ENCODE measurements around the gene NKAIN2. TPM values are rescaled to one million over a fixed set of nuclear protein-coding genes. Genes with fewer than 3 reads are reported as not detected.
A peak's percentile ranks its signal among the peaks of the same experiment; 100 is the strongest.

NKAIN2 gene
- total RNA-seq, 1 donor from 2014 or later, result 0.56 TPM

DNA sequence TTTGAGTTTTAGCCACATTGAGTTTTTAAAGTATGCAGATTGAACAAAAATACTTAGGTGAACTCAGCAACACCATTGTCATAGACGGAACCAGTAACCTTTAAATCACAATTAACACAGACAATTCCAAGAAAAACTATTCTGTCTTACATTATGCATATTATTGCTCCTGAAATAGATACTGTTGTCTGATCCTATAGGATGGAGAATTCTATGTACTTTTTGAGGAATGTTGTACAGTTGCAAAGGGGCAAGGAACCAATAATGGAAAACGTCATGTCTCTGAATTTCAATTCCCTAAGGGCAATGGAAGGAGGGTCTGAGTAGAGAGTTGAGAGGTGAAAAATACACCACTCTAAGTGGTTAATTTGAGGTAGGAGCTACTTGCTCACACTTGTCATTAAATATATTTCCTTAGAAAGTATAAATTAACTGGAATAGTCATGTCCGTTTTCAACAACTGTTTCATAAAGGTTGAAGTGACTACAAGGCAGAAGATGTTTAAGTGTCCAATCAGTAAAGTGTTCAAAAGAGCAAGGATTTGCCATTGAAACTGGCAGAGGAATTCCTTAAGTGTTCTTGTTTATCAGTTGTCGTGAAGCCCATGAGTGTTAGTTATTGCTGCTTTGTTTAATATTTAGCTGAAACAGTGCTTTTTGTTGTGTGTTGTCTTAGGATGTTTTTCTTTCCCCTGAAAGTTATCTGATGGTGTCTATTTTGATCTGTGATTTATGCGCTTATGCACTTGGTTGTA lies 1.3 kb downstream of the NKAIN2 start:
- TF ChIP-seq, protein P1, sequence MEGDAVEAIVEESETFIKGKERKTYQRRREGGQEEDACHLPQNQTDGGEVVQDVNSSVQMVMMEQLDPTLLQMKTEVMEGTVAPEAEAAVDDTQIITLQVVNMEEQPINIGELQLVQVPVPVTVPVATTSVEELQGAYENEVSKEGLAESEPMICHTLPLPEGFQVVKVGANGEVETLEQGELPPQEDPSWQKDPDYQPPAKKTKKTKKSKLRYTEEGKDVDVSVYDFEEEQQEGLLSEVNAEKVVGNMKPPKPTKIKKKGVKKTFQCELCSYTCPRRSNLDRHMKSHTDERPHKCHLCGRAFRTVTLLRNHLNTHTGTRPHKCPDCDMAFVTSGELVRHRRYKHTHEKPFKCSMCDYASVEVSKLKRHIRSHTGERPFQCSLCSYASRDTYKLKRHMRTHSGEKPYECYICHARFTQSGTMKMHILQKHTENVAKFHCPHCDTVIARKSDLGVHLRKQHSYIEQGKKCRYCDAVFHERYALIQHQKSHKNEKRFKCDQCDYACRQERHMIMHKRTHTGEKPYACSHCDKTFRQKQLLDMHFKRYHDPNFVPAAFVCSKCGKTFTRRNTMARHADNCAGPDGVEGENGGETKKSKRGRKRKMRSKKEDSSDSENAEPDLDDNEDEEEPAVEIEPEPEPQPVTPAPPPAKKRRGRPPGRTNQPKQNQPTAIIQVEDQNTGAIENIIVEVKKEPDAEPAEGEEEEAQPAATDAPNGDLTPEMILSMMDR (IDR thresholded peaks at IDR 0.05; ENCODE audit: partially characterized antibody, unreplicated experiment), result no peak
- H3K4me3 Mint-ChIP-seq (ENCODE audit: unreplicated experiment), result peak overlapping the region; percentile 82
- H3K27me3 Mint-ChIP-seq (ENCODE audit: unreplicated experiment), result peaks cover 5% of the 10 kb centered on the region
- no peaks in the 10 kb centered on the region for H3K4me1 Mint-ChIP-seq (ENCODE audit: low read depth, unreplicated experiment)
- H3K9me3 Mint-ChIP-seq (ENCODE audit: unreplicated experiment), result peaks cover 4% of the 10 kb centered on the region
- no peaks in the 10 kb centered on the region for H3K36me3 Mint-ChIP-seq (ENCODE audit: unreplicated experiment)
- no peak overlapping the region for H3K27ac Mint-ChIP-seq (ENCODE audit: unreplicated experiment)
- no peak for DNase-seq

DNA sequence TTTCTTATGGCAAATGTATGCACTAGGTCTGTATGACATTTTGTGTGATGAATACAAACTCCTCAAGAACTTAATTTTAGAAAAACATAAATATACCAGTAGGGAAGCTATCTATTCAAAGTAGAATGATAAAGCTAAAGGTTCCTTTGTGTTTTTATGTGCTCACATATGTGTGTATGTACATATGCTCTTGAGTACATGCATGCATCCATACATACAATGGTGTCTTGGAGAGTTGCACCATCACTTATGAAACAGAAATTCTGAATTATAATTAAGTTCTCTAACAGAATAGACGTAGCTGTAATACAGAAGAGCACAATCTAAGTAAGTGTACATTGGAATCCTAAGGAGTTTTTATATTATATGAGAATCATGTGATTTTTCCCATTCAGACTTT lies 2.3 kb downstream of the NKAIN2 start:
- H3K27ac Mint-ChIP-seq (ENCODE audit: unreplicated experiment), result no peak overlapping the region

DNA sequence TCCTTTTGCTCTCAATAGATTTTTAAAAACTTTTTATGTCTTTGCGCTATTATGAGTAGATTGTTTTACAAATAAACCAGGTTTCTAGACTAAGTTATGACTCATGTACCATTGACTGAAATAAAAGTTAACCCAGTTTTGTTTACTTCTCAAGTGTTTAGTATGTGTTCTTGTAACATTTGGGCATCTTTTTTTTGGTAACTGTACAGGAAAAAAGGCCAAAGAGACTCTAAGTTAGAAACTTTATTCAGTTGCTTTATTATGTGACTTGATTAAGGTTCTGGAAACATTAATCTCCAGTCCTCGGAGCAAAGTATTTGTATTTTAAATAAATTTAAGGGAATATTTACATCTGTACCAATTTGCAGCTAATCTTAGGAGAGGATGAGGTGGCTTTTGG lies 2.9 kb downstream of the NKAIN2 start:
- Mint-ChIP-seq H3K4me3 (ENCODE audit: unreplicated experiment) (no peak overlapping the region), H3K27ac (ENCODE audit: unreplicated experiment) (no peak overlapping the region), H3K9me3 (ENCODE audit: unreplicated experiment) (peaks cover 4% of the 10 kb centered on the region), H3K4me1 (ENCODE audit: low read depth, unreplicated experiment) (no peaks in the 10 kb centered on the region), H3K36me3 (ENCODE audit: unreplicated experiment) (no peaks in the 10 kb centered on the region), H3K27me3 (ENCODE audit: unreplicated experiment) (peaks cover 5% of the 10 kb centered on the region)
- TF ChIP-seq, protein P1 (IDR thresholded peaks at IDR 0.05; ENCODE audit: partially characterized antibody, unreplicated experiment), result no peak
- DNase-seq, result no peak

More for the DNA sequence above, 2.3 kb downstream of the NKAIN2 start:
- no peaks in the 10 kb centered on the region for H3K4me1 Mint-ChIP-seq (ENCODE audit: low read depth, unreplicated experiment)
- H3K27me3 Mint-ChIP-seq (ENCODE audit: unreplicated experiment), result peaks cover 5% of the 10 kb centered on the region
- no peaks in the 10 kb centered on the region for H3K36me3 Mint-ChIP-seq (ENCODE audit: unreplicated experiment)
- no peak overlapping the region for H3K4me3 Mint-ChIP-seq (ENCODE audit: unreplicated experiment)
- H3K9me3 Mint-ChIP-seq (ENCODE audit: unreplicated experiment), result peaks cover 4% of the 10 kb centered on the region
- no peak for DNase-seq
- TF ChIP-seq, protein P1 (IDR thresholded peaks at IDR 0.05; ENCODE audit: partially characterized antibody, unreplicated experiment), result no peak

DNA sequence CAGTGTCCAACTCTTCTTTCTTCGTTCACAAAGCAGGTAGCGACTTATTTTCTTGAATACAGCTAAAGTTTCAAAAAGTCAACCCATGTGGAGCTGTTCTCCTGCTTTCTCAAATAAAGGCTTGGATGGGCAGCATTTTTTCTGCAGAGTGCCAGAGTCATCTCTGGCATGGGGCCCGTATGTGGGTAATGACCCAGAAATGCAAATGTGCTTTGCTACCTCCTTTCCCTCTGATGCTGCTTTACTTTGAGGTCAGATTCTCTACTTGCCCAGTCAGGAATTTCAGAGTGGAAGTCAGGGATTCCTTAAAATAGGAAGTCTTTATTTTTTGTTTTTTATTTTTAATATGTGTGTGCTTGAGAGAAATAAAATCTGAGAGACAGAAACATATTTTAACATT lies 4.9 kb downstream of the NKAIN2 start:
- DNase-seq, result no peak
- Mint-ChIP-seq H3K4me3 (ENCODE audit: unreplicated experiment) (no peak overlapping the region), H3K9me3 (ENCODE audit: unreplicated experiment) (peaks cover 4% of the 10 kb centered on the region), H3K27me3 (ENCODE audit: unreplicated experiment) (peaks cover 5% of the 10 kb centered on the region), H3K4me1 (ENCODE audit: low read depth, unreplicated experiment) (no peaks in the 10 kb centered on the region), H3K27ac (ENCODE audit: unreplicated experiment) (no peak overlapping the region), H3K36me3 (ENCODE audit: unreplicated experiment) (no peaks in the 10 kb centered on the region)
- TF ChIP-seq, protein P1 (IDR thresholded peaks at IDR 0.05; ENCODE audit: partially characterized antibody, unreplicated experiment), result no peak

DNA sequence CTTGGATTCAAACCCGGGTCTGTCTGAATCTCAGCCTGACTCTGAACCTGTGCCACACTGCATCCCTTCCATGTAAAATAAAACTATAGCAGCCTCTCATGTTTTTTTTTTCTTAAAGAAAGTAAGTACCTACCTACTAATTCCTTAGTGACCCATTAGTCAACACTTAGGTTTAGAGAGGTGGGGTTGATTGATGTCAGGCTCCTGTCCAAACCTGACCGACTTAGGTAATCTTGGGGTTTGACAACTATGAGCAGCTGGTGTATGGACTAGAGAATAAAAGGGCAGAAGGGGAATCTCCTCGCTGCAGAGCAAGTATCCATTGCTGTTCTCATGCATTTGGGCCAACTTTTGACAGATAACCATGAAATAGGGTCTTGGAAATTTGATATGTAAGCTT lies 6.5 kb downstream of the NKAIN2 start:
- TF ChIP-seq, protein P1 (IDR thresholded peaks at IDR 0.05; ENCODE audit: partially characterized antibody, unreplicated experiment), result no peak
- Mint-ChIP-seq H3K27me3 (ENCODE audit: unreplicated experiment) (no peaks in the 10 kb centered on the region), H3K4me1 (ENCODE audit: low read depth, unreplicated experiment) (no peaks in the 10 kb centered on the region), H3K4me3 (ENCODE audit: unreplicated experiment) (no peak overlapping the region), H3K36me3 (ENCODE audit: unreplicated experiment) (no peaks in the 10 kb centered on the region), H3K9me3 (ENCODE audit: unreplicated experiment) (no peaks in the 10 kb centered on the region), H3K27ac (ENCODE audit: unreplicated experiment) (no peak overlapping the region)
- no peak for DNase-seq

Measured in glutamatergic neuron (in vitro differentiated cells).